ENCODE measurements around the gene MYRFL. TPM values are rescaled to one million over a fixed set of nuclear protein-coding genes. Genes with fewer than 3 reads are reported as not detected.

MYRFL gene
- total and polyA plus RNA-seq, 2 of the 8 experiments (the other 6 are each of a cell fraction or from before 2014, with no cell fraction given) = 1.1 to 2.0 TPM

- peak overlapping the region; percentile 86 for H4K91ac ChIP-seq (replicated peaks; ENCODE audit: insufficient read length, low read length)
- no peak overlapping the region for H4K5ac ChIP-seq (ENCODE audit: insufficient read length, low read depth, low read length)
- H2BK12ac ChIP-seq (ENCODE audit: low read depth, low read length) = peak overlapping the region; percentile 94
- TF ChIP-seq BACH1 (IDR thresholded peaks at IDR 0.05; ENCODE audit: low read length) (no peak), CEBPB (IDR thresholded peaks at IDR 0.05; ENCODE audit: low read depth, low read length) (no peak)
- no peak overlapping the region for H3K27ac ChIP-seq (ENCODE audit: low read depth, low read length)
- CTCF ChIA-PET (ENCODE audit: partially characterized antibody) = interaction anchor here (1.6 kb wide), 1 partner anchor 35 kb away, joined by 7 read pairs; no protein-coding TSS in a partner anchor
- H3K36me3 ChIP-seq (ENCODE audit: control insufficient read depth in 2 of 4, insufficient read depth in 4 of 4, low read length in 3 of 4) = no peaks in the 10 kb centered on the region; a peak in 1 of 8 replicates
- no peaks in the 10 kb centered on the region for H4K20me1 ChIP-seq (replicated peaks in 1 of 2; ENCODE audit: control insufficient read depth in 1 of 2, insufficient read depth in 2 of 2, low read length in 2 of 2)
- FAIRE-seq = no peak
- DNase-seq (ENCODE audit: low read depth in 1 of 2, low spot score in 2 of 2) = no peak
- 0 out of 2 replicates have a peak overlapping the region, but pooled peaks have one; percentile 50 for H2BK15ac ChIP-seq (ENCODE audit: low read length)
- H3K4me2 ChIP-seq (ENCODE audit: insufficient read depth in 1 of 2, low read depth in 2 of 2, low read length in 2 of 2) = peak overlapping the region; percentile 46 to 48; a peak in 3 of 4 replicates
- H3K23ac ChIP-seq (ENCODE audit: insufficient read length) = no peak overlapping the region
- no peaks in the 10 kb centered on the region for H3K27me3 ChIP-seq (replicated peaks in 1 of 4; ENCODE audit: control insufficient read depth in 3 of 4, extremely low read depth in 1 of 4, insufficient read depth in 3 of 4, low read length in 3 of 4)
- peaks cover 9 to 42% (median 20%) of the 10 kb centered on the region in 4 experiments for H3K4me1 ChIP-seq (replicated peaks in 1 of 4; ENCODE audit: control insufficient read depth in 3 of 4, insufficient read depth in 4 of 4, low read length in 3 of 4)
- no peak overlapping the region for H3K14ac ChIP-seq (ENCODE audit: insufficient read length)
- POLR2A ChIA-PET (ENCODE audit: partially characterized antibody) = interaction anchor here (0.9 to 1.8 kb wide), 3 partner anchors 9 to 18 kb away, joined by 3 to 5 read pairs (median 3); no protein-coding TSS in a partner anchor
- peak overlapping the region in 1 of 4 experiments; percentile 9; a peak in 1 of 8 replicates for H3K4me3 ChIP-seq (ENCODE audit: extremely low read depth in 1 of 4, insufficient read depth in 2 of 4, low read depth in 3 of 4, low read length in 4 of 4)
- no peaks in the 10 kb centered on the region for H3K79me1 ChIP-seq (ENCODE audit: low read depth, low read length)
- no peaks in the 10 kb centered on the region for H3K79me2 ChIP-seq (ENCODE audit: control insufficient read depth in 1 of 2, insufficient read depth in 2 of 2, low read length in 2 of 2)
- peak overlapping the region; percentile 42 for H3K18ac ChIP-seq (ENCODE audit: extremely low read depth, low read length)
- H3K56ac ChIP-seq (replicated peaks; ENCODE audit: insufficient read length, low read depth, low read length) = no peak overlapping the region
- no peak overlapping the region for H4K8ac ChIP-seq (ENCODE audit: extremely low read depth, insufficient read depth, low read length)
- H2BK120ac ChIP-seq (replicated peaks; ENCODE audit: low read depth, low read length) = peak overlapping the region; percentile 21
- H3K9ac ChIP-seq (replicated peaks in 1 of 4; ENCODE audit: extremely low read depth in 1 of 4, low read depth in 3 of 4, low read length in 3 of 4) = no peak overlapping the region
- H3K23me2 ChIP-seq (ENCODE audit: low read depth, low read length) = peaks cover 3% of the 10 kb centered on the region; the same call in 1 of the 2 replicates
- H2BK5ac ChIP-seq (ENCODE audit: low read depth, low read length) = peak overlapping the region; percentile 95; the same call in 1 of the 2 replicates
- H3K4ac ChIP-seq (replicated peaks; ENCODE audit: insufficient read length, low read depth, low read length) = no peak overlapping the region
- no peak overlapping the region for H2AFZ ChIP-seq (ENCODE audit: low read length)
- WGBS, 2 experiments (ENCODE audit: extremely low coverage in 1 of 2, insufficient coverage in 1 of 2, insufficient read length in 1 of 2, insufficient replicate concordance in 2 of 2, low coverage in 1 of 2, low lambda C conversion rate in 2 of 2, missing lambda C conversion rate in 1 of 2) = 82% methylated on average over 5 of the region's 5 CpGs; no CpG with 5 or more reads in 1 of the 2 experiments
- peaks cover 7 to 12% of the 10 kb centered on the region in 2 experiments for H3K9me3 ChIP-seq (ENCODE audit: insufficient read depth in 2 of 2, low read depth in 1 of 2, low read length in 1 of 2)
- no peak overlapping the region; the same call in 1 of the 2 replicates for H2AK5ac ChIP-seq (ENCODE audit: low read depth, low read length)
- peak overlapping the region; percentile 24; the same call in 1 of the 2 replicates for H2BK20ac ChIP-seq (ENCODE audit: low read length)
These were observed 110.6 kb downstream of the MYRFL start for GRCh38 chr12:69935651-69936100.
